ENCODE results near the gene WIZ. TPM values are rescaled to one million over a fixed set of nuclear protein-coding genes. Genes with fewer than 3 reads are reported as not detected.

The WIZ gene
- total RNA-seq, 1 experiment from 2014 or later, result 37.5 TPM

GRCh38 chr19:15418579-15419412 lies 31.0 kb downstream of the WIZ start, which contains the start of gene AKAP8L:
Gene AKAP8L, minus strand, starts transcription at chr19:15418988. Its CDS starts 65 bp downstream, at chr19:15418923.
- H3K9me3 ChIP-seq, result no peaks in the 10 kb centered on the region
- H3K36me3 Mint-ChIP-seq (ENCODE audit: insufficient read depth, unreplicated experiment), result peaks cover 65% of the 10 kb centered on the region
- peaks cover 6% of the 10 kb centered on the region; the same call in 1 of the 2 replicates for H3K4me1 ChIP-seq
- H3K27me3 ChIP-seq (replicated peaks; ENCODE audit: control insufficient read depth, insufficient read depth, low read length), result no peaks in the 10 kb centered on the region
- peak within 1 kb of the TSS; percentile 89 for H3K4me3 ChIP-seq (ENCODE audit: low read depth, low read length)
- CTCF ChIA-PET, result interaction anchor here (0.6 to 3.3 kb wide), 16 partner anchors 14 to 327 kb away, joined by 3 to 61 read pairs (median 4); partner anchors contain the start of gene AKAP8
- intact Hi-C loops (cut with micrococcal nuclease; ENCODE audit: unreplicated experiment), result loop anchor here (1.0 to 5.0 kb wide), 3 partner anchors 31 to 138 kb away; partner anchors contain the start of genes AKAP8 and WIZ
- POLR2A ChIA-PET, result interaction anchor here (0.5 to 3.5 kb wide), 10 partner anchors 9 to 1021 kb away, joined by 3 to 40 read pairs (median 7); partner anchors contain the start of gene AKAP8
- no peaks in the 10 kb centered on the region for H3K9me3 Mint-ChIP-seq (ENCODE audit: unreplicated experiment)
- no peaks in the 10 kb centered on the region for H3K27me3 Mint-ChIP-seq (ENCODE audit: insufficient read depth, unreplicated experiment)
- peak within 1 kb of the TSS; percentile 98 for H3K27ac Mint-ChIP-seq (ENCODE audit: unreplicated experiment)
- TF ChIP-seq, protein P1, sequence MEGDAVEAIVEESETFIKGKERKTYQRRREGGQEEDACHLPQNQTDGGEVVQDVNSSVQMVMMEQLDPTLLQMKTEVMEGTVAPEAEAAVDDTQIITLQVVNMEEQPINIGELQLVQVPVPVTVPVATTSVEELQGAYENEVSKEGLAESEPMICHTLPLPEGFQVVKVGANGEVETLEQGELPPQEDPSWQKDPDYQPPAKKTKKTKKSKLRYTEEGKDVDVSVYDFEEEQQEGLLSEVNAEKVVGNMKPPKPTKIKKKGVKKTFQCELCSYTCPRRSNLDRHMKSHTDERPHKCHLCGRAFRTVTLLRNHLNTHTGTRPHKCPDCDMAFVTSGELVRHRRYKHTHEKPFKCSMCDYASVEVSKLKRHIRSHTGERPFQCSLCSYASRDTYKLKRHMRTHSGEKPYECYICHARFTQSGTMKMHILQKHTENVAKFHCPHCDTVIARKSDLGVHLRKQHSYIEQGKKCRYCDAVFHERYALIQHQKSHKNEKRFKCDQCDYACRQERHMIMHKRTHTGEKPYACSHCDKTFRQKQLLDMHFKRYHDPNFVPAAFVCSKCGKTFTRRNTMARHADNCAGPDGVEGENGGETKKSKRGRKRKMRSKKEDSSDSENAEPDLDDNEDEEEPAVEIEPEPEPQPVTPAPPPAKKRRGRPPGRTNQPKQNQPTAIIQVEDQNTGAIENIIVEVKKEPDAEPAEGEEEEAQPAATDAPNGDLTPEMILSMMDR (IDR thresholded peaks at IDR 0.05; ENCODE audit: insufficient read depth in 1 of 2, low read depth in 1 of 2, low read length in 1 of 2, severe bottlenecking in 1 of 2, unreplicated experiment in 1 of 2), result peak; percentile 70 to 92
- peak within 1 kb of the TSS; percentile 96 for H3K4me3 Mint-ChIP-seq (ENCODE audit: unreplicated experiment)
- peaks cover 6% of the 10 kb centered on the region for H3K4me1 Mint-ChIP-seq (ENCODE audit: low read depth, unreplicated experiment)
- peaks cover 2% of the 10 kb centered on the region for H3K36me3 ChIP-seq (ENCODE audit: control insufficient read depth, insufficient read depth, low read length)
- DNase-seq, result peak; percentile 98 to 99
- BruUV-seq (replicated peaks), result no TSS peak

- Mint-ChIP-seq H3K4me3 (ENCODE audit: unreplicated experiment) (peak overlapping the region; percentile 96), H3K27ac (ENCODE audit: unreplicated experiment) (peak overlapping the region; percentile 98), H3K27me3 (ENCODE audit: insufficient read depth, unreplicated experiment) (no peaks in the 10 kb centered on the region), H3K9me3 (ENCODE audit: unreplicated experiment) (no peaks in the 10 kb centered on the region), H3K36me3 (ENCODE audit: insufficient read depth, unreplicated experiment) (peaks cover 67% of the 10 kb centered on the region), H3K4me1 (ENCODE audit: low read depth, unreplicated experiment) (peaks cover 6% of the 10 kb centered on the region)
- H3K9me3 ChIP-seq, result no peaks in the 10 kb centered on the region
- no peaks in the 10 kb centered on the region for H3K27me3 ChIP-seq (replicated peaks; ENCODE audit: control insufficient read depth, insufficient read depth, low read length)
- ChIA-PET POLR2A (interaction anchor here (1.0 to 3.5 kb wide), 4 partner anchors 15 to 138 kb away, joined by 3 to 40 read pairs (median 12); partner anchors contain the start of gene AKAP8), CTCF (interaction anchor here (0.6 to 3.3 kb wide), 6 partner anchors 19 to 264 kb away, joined by 3 to 61 read pairs (median 6); partner anchors contain the start of gene AKAP8)
- H3K4me1 ChIP-seq, result peaks cover 10% of the 10 kb centered on the region; the same call in 1 of the 2 replicates
- no peak for DNase-seq
- intact Hi-C loops (cut with micrococcal nuclease; ENCODE audit: unreplicated experiment), result loop anchor here (5.0 kb wide), 1 partner anchor 41 kb away; the partner anchor contains the start of gene AKAP8
- no TSS peak for BruUV-seq (replicated peaks)
- peak overlapping the region; percentile 89 for H3K4me3 ChIP-seq (ENCODE audit: low read depth, low read length)
- TF ChIP-seq, protein P1 (IDR thresholded peaks at IDR 0.05; ENCODE audit: insufficient read depth in 1 of 2, low read depth in 1 of 2, low read length in 1 of 2, severe bottlenecking in 1 of 2, unreplicated experiment in 1 of 2), result no peak
- no peaks in the 10 kb centered on the region for H3K36me3 ChIP-seq (ENCODE audit: control insufficient read depth, insufficient read depth, low read length)
Observed at GRCh38 chr19:15418231-15418578, 31.6 kb downstream of the WIZ start.

GRCh38 chr19:15417699-15418098 lies 32.1 kb downstream of the WIZ start:
- ChIA-PET CTCF (interaction anchor here (3.3 kb wide), 1 partner anchor 138 kb away, joined by 61 read pairs; no protein-coding TSS in a partner anchor), POLR2A (interaction anchor here (3.5 kb wide), 1 partner anchor 39 kb away, joined by 40 read pairs; the partner anchor contains the start of gene AKAP8)
- TF ChIP-seq, protein P1 (IDR thresholded peaks at IDR 0.05; ENCODE audit: insufficient read depth in 1 of 2, low read depth in 1 of 2, low read length in 1 of 2, severe bottlenecking in 1 of 2, unreplicated experiment in 1 of 2), result no peak
- no peak for DNase-seq
- BruUV-seq (replicated peaks), result TSS peak; percentile 43
- Mint-ChIP-seq H3K9me3 (ENCODE audit: unreplicated experiment) (no peaks in the 10 kb centered on the region), H3K27ac (ENCODE audit: unreplicated experiment) (peak overlapping the region; percentile 98), H3K36me3 (ENCODE audit: insufficient read depth, unreplicated experiment) (peaks cover 62% of the 10 kb centered on the region), H3K4me3 (ENCODE audit: unreplicated experiment) (peak overlapping the region; percentile 96), H3K4me1 (ENCODE audit: low read depth, unreplicated experiment) (peaks cover 6% of the 10 kb centered on the region), H3K27me3 (ENCODE audit: insufficient read depth, unreplicated experiment) (no peaks in the 10 kb centered on the region)
- H3K27me3 ChIP-seq (replicated peaks; ENCODE audit: control insufficient read depth, insufficient read depth, low read length), result no peaks in the 10 kb centered on the region
- H3K9me3 ChIP-seq, result no peaks in the 10 kb centered on the region
- peak overlapping the region; percentile 89 for H3K4me3 ChIP-seq (ENCODE audit: low read depth, low read length)
- intact Hi-C loops (cut with micrococcal nuclease; ENCODE audit: unreplicated experiment), result loop anchor here (5.0 kb wide), 1 partner anchor 40 kb away; the partner anchor contains the start of gene AKAP8
- H3K36me3 ChIP-seq (ENCODE audit: control insufficient read depth, insufficient read depth, low read length), result no peaks in the 10 kb centered on the region
- peaks cover 12% of the 10 kb centered on the region; the same call in 1 of the 2 replicates for H3K4me1 ChIP-seq

All from Caco-2 (cell line).